HepG2 (cell line): Measurements from ENCODE around the gene ACOT2. TPM values are rescaled to one million over a fixed set of nuclear protein-coding genes. Genes with fewer than 3 reads are reported as not detected.

Experiments used
- ASH2L ChIP-seq: fragments of 300-600, 200-600 bp; sonication (generic); IDR thresholded peaks from 2 replicates; pipeline ENCODE4 v1.7.0; 2017; ENCODE audit warnings: low read depth, mild to moderate bottlenecking, moderate library complexity, mixed read lengths, low read length; ENCODE audit not compliant: insufficient read length
- CBX1 ChIP-seq: IDR thresholded peaks from one replicate; pipeline ENCODE4 v1.6.1; 2016; ENCODE audit warnings: antibody characterized with exemption, low read depth
- CEBPG ChIP-seq: IDR thresholded peaks from 2 replicates; pipeline ENCODE4 v1.6.1; 2016
- CREM ChIP-seq, 2 experiments: sonication (generic) in 1 of 2; formaldehyde crosslinking in 1 of 2; IDR thresholded peaks; 2 replicates each; pipeline versions ENCODE4 v1.4.0 to v1.6.1; 2016 to 2020; ENCODE audit warnings: antibody characterized with exemption in 1 of 2, mild to moderate bottlenecking in 1 of 2, missing genetic modification reagents in 1 of 2
- DNMT1 ChIP-seq: sonication (generic); formaldehyde crosslinking; IDR thresholded peaks from 2 replicates; pipeline ENCODE4 v1.5.1; 2020; ENCODE audit warnings: mild to moderate bottlenecking, missing genetic modification reagents
- KLF12 ChIP-seq: sonication (generic); formaldehyde crosslinking; IDR thresholded peaks from 2 replicates; pipeline ENCODE4 v1.4.0; 2020; ENCODE audit warnings: missing genetic modification reagents, borderline replicate concordance
- NAIF1 ChIP-seq: sonication (generic); formaldehyde crosslinking; IDR thresholded peaks from 2 replicates; pipeline ENCODE4 v1.5.0; 2020; ENCODE audit warnings: mild to moderate bottlenecking, missing genetic modification reagents, borderline replicate concordance
- NBN ChIP-seq: fragments of 450-650 bp; conservative IDR thresholded peaks from 2 replicates; pipeline ENCODE4 v1.6.1; 2017
- NCOA2 ChIP-seq: sonication (generic); formaldehyde crosslinking; IDR thresholded peaks from 2 replicates; pipeline ENCODE4 v1.8.0; 2022; ENCODE audit warnings: inconsistent platforms
- NFIB ChIP-seq: sonication (generic); formaldehyde crosslinking; IDR thresholded peaks from 2 replicates; pipeline ENCODE4 v1.9.0; 2021; ENCODE audit warnings: missing genetic modification reagents, mild to moderate bottlenecking, borderline replicate concordance
- PLSCR1 ChIP-seq: sonication (generic); formaldehyde crosslinking; IDR thresholded peaks from 2 replicates; pipeline ENCODE4 v1.5.0; 2020; ENCODE audit warnings: missing genetic modification reagents, mild to moderate bottlenecking, borderline replicate concordance
- RAD21 ChIP-seq: fragments of 450-650 bp; formaldehyde crosslinking; IDR thresholded peaks from 2 replicates; pipeline ENCODE4 v1.5.0; 2020; ENCODE audit warnings: mild to moderate bottlenecking
- SALL1 ChIP-seq: sonication (generic); formaldehyde crosslinking; IDR thresholded peaks from 2 replicates; pipeline ENCODE4 v1.8.0; 2022; ENCODE audit warnings: mild to moderate bottlenecking, missing genetic modification reagents
- SMARCE1 ChIP-seq: fragments of 450-650 bp; IDR thresholded peaks from 2 replicates; pipeline ENCODE4 v1.6.1; 2017; ENCODE audit warnings: borderline replicate concordance
- SOX6 ChIP-seq, 2 experiments: fragments of 450-650 bp in 1 of 2; sonication (generic) in 1 of 2; formaldehyde crosslinking in 1 of 2; IDR thresholded peaks; 2 replicates each; pipeline versions ENCODE4 v1.4.0 to v1.6.1; 2017 to 2020; ENCODE audit warnings: antibody characterized with exemption in 1 of 2, mild to moderate bottlenecking in 1 of 2, missing genetic modification reagents in 1 of 2
- U2AF1 ChIP-seq: fragments of 200-400 bp; formaldehyde crosslinking; optimal IDR thresholded peaks from 2 replicates; pipeline ENCODE3; 2017; ENCODE audit warnings: mild to moderate bottlenecking, low read depth, low read length
- WIZ ChIP-seq: sonication (generic); formaldehyde crosslinking; IDR thresholded peaks from 2 replicates; pipeline ENCODE4 v1.5.1; 2020; ENCODE audit warnings: mild to moderate bottlenecking, missing genetic modification reagents
- ZNF383 ChIP-seq: sonication (generic); formaldehyde crosslinking; IDR thresholded peaks from 2 replicates; pipeline ENCODE4 v1.4.0; 2020; ENCODE audit warnings: missing genetic modification reagents, mild to moderate bottlenecking, borderline replicate concordance
- ZNF792 ChIP-seq: IDR thresholded peaks from 2 replicates; pipeline ENCODE4 v1.6.1; 2016
- polyA plus RNA-seq, 8 experiments: library from polyadenylated mRNA; depleted of rRNA in 3 of 8; stranded (reverse) in 7 of 8; unstranded in 1 of 8; fragments of >200 nt; fragmentation: Illumina TruSeq in 4 of 8; extraction: Trizol in 4 of 8; gene quantifications; 2 replicates each; pipeline versions ENCODE4 v1.2.1 to v1.2.3, GENCODE V29; 2011 to 2016; ENCODE audit warnings: low read depth in 4 of 8, missing spikeins in 1 of 8, mixed read lengths in 1 of 8; ENCODE audit not compliant: insufficient read depth in 1 of 8
- total RNA-seq, 5 experiments: library from RNA; depleted of rRNA; stranded (reverse); fragments of >200 nt; fragmentation: Illumina TruSeq; extraction: Trizol; gene quantifications; 2 replicates each; pipeline ENCODE4 v1.2.3, GENCODE V29; 2016; ENCODE audit warnings: low read depth in 1 of 5
- TF ChIP-seq, protein P1 (sequence below): sonication (generic); formaldehyde crosslinking; conservative IDR thresholded peaks from 2 replicates; pipeline ENCODE4 v1.4.0; 2020; ENCODE audit warnings: missing genetic modification reagents
- TF ChIP-seq, protein P2 (sequence below): sonication (generic); formaldehyde crosslinking; IDR thresholded peaks from 2 replicates; pipeline ENCODE4 v1.4.0; 2020; ENCODE audit warnings: mild to moderate bottlenecking, low read depth, missing genetic modification reagents
- TF ChIP-seq, protein P3 (sequence below): sonication (generic); formaldehyde crosslinking; conservative IDR thresholded peaks from 2 replicates; pipeline ENCODE4 v1.4.0; 2020; ENCODE audit warnings: missing genetic modification reagents

Gene ACOT2
- total and polyA plus RNA-seq, 2 of the 13 experiments (the other 11 are each of a cell fraction or from before 2014, with no cell fraction given), result 60.0 to 110 TPM

GRCh38 chr14:73612339-73613045 lies 43.5 kb downstream of the ACOT2 start, which contains the start of gene ACOT6 (continued):
- TF ChIP-seq CEBPG (no peak), KLF12 (CRISPR knock-in tag) (peak; percentile 56; the same call in 1 of the 2 replicates), SOX6 (IDR thresholded peaks at IDR 0.05) (no peak), SOX6 (CRISPR knock-in tag; IDR thresholded peaks at IDR 0.05) (no peak), NAIF1 (no peak), NCOA2 (CRISPR knock-in tag) (no peak; the same call in 1 of the 2 replicates), CREM (IDR thresholded peaks at IDR 0.05) (no peak), CREM (CRISPR knock-in tag; IDR thresholded peaks at IDR 0.05) (no peak), ASH2L (peak; percentile 62), ZNF792 (CRISPR knock-in tag) (no peak), SALL1 (peak; percentile 70), WIZ (CRISPR knock-in tag) (no peak), PLSCR1 (0 out of 2 replicates have a peak, but pooled peaks have one; percentile 60), NBN (no peak), CBX1 (no peak), SMARCE1 (no peak), ZNF383 (CRISPR knock-in tag) (no peak), RAD21 (CRISPR knock-in tag) (0 out of 2 replicates have a peak, but pooled peaks have one; percentile 11), NFIB (no peak), U2AF1 (no peak), DNMT1 (no peak)
- TF ChIP-seq, protein P1, sequence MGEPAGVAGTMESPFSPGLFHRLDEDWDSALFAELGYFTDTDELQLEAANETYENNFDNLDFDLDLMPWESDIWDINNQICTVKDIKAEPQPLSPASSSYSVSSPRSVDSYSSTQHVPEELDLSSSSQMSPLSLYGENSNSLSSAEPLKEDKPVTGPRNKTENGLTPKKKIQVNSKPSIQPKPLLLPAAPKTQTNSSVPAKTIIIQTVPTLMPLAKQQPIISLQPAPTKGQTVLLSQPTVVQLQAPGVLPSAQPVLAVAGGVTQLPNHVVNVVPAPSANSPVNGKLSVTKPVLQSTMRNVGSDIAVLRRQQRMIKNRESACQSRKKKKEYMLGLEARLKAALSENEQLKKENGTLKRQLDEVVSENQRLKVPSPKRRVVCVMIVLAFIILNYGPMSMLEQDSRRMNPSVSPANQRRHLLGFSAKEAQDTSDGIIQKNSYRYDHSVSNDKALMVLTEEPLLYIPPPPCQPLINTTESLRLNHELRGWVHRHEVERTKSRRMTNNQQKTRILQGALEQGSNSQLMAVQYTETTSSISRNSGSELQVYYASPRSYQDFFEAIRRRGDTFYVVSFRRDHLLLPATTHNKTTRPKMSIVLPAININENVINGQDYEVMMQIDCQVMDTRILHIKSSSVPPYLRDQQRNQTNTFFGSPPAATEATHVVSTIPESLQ (CRISPR knock-in tag), result no peak
- TF ChIP-seq, protein P2, sequence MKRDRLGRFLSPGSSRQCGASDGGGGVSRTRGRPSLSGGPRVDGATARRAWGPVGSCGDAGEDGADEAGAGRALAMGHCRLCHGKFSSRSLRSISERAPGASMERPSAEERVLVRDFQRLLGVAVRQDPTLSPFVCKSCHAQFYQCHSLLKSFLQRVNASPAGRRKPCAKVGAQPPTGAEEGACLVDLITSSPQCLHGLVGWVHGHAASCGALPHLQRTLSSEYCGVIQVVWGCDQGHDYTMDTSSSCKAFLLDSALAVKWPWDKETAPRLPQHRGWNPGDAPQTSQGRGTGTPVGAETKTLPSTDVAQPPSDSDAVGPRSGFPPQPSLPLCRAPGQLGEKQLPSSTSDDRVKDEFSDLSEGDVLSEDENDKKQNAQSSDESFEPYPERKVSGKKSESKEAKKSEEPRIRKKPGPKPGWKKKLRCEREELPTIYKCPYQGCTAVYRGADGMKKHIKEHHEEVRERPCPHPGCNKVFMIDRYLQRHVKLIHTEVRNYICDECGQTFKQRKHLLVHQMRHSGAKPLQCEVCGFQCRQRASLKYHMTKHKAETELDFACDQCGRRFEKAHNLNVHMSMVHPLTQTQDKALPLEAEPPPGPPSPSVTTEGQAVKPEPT (CRISPR knock-in tag), result peak; percentile 18; the same call in 1 of the 2 replicates
- TF ChIP-seq, protein P3, sequence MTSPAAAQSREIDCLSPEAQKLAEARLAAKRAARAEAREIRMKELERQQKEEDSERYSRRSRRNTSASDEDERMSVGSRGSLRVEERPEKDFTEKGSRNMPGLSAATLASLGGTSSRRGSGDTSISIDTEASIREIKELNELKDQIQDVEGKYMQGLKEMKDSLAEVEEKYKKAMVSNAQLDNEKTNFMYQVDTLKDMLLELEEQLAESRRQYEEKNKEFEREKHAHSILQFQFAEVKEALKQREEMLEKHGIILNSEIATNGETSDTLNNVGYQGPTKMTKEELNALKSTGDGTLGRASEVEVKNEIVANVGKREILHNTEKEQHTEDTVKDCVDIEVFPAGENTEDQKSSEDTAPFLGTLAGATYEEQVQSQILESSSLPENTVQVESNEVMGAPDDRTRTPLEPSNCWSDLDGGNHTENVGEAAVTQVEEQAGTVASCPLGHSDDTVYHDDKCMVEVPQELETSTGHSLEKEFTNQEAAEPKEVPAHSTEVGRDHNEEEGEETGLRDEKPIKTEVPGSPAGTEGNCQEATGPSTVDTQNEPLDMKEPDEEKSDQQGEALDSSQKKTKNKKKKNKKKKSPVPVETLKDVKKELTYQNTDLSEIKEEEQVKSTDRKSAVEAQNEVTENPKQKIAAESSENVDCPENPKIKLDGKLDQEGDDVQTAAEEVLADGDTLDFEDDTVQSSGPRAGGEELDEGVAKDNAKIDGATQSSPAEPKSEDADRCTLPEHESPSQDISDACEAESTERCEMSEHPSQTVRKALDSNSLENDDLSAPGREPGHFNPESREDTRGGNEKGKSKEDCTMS (CRISPR knock-in tag), result no peak
